GM18873 (cell line): Measurements from ENCODE around the gene ANKS3.
"Not testable (repeated sequence)": the region's sequence is repeated elsewhere in the genome, so short reads cannot be mapped to it uniquely, and the experiment has no call there.

Experiments
- ATAC-seq: cut with Tn5 transposase; IDR thresholded peaks from one replicate; pipeline ENCODE4 v1.9.1; 2021; ENCODE audit warnings: mild to moderate bottlenecking, moderate library complexity, moderate number of reproducible peaks; ENCODE audit not compliant: unreplicated experiment, low FRiP score

ANKS3 gene

GRCh38 chr16:4755687-4756086 lies 21.6 kb upstream of the ANKS3 start:
- ATAC-seq, result no peak

- no peak for ATAC-seq
These were observed 20.8 kb upstream of the ANKS3 start for GRCh38 chr16:4754865-4755264.

GRCh38 chr16:4753227-4753626 lies 19.2 kb upstream of the ANKS3 start:
- ATAC-seq, result no peak

- ATAC-seq, result no peak
These were observed 18.5 kb upstream of the ANKS3 start for GRCh38 chr16:4752351-4753100.

GRCh38 chr16:4750896-4751295 lies 16.8 kb upstream of the ANKS3 start:
- ATAC-seq, result no peak

GRCh38 chr16:4749700-4750257 lies 15.7 kb upstream of the ANKS3 start:
- ATAC-seq, result no peak

GRCh38 chr16:4748682-4749411 lies 14.8 kb upstream of the ANKS3 start:
- ATAC-seq, result no peak

GRCh38 chr16:4747906-4748681 lies 14.0 kb upstream of the ANKS3 start:
- ATAC-seq, result no peak

GRCh38 chr16:4746991-4747574 lies 13.0 kb upstream of the ANKS3 start:
- ATAC-seq, result no peak

- no peak for ATAC-seq
These were observed 12.1 kb upstream of the ANKS3 start for GRCh38 chr16:4746215-4746614.

- no peak for ATAC-seq
These were observed 11.2 kb upstream of the ANKS3 start for GRCh38 chr16:4745274-4745569.

GRCh38 chr16:4744555-4745273 lies 10.6 kb upstream of the ANKS3 start:
- no peak for ATAC-seq

GRCh38 chr16:4743226-4743878 lies 9.3 kb upstream of the ANKS3 start:
- no peak for ATAC-seq

- ATAC-seq, result not testable (repeated sequence)
These were observed 4.3 kb upstream of the ANKS3 start for GRCh38 chr16:4738370-4738769.

GRCh38 chr16:4737545-4737944 lies 3.5 kb upstream of the ANKS3 start:
- ATAC-seq, result no peak

GRCh38 chr16:4736546-4736945 lies 2.5 kb upstream of the ANKS3 start:
- no peak for ATAC-seq

- ATAC-seq, result peak; percentile 25
These were observed 862 bp upstream of the ANKS3 start for GRCh38 chr16:4734730-4735535.

- ATAC-seq, result no peak
These were observed 366 bp downstream of the ANKS3 start for GRCh38 chr16:4733747-4734062.

GRCh38 chr16:4733211-4733742 lies 794 bp downstream of the ANKS3 start:
- no peak for ATAC-seq
